Measurements from ENCODE around the gene ITPRID1. TPM values are rescaled to one million over a fixed set of nuclear protein-coding genes. Genes with fewer than 3 reads are reported as not detected.

The ITPRID1 gene
- total RNA-seq, 4 donors from 2014 or later: 1.00 TPM; not detected in 3

DNA sequence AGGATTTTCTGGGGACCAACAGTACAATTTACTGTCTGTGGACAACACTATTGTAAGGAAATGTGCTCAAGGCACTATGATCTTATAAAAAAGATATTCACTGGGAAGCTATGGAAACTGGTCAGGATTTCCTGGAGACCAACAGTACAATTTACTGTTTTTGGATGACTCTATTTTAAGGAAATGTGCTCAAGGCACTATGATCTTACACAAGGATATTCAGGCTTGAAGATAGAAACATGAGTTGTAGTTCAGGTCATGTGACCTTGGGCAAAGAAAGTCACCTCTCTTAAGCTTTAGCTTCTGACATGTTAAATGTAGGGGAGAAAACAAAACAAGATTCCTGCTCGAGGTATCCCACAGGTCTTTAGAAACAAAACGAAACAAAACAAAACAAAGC, 1.7 kb upstream of the ITPRID1 start:
- TF ChIP-seq POLR2A (IDR thresholded peaks at IDR 0.05): no peak
- TF ChIP-seq, protein P1, sequence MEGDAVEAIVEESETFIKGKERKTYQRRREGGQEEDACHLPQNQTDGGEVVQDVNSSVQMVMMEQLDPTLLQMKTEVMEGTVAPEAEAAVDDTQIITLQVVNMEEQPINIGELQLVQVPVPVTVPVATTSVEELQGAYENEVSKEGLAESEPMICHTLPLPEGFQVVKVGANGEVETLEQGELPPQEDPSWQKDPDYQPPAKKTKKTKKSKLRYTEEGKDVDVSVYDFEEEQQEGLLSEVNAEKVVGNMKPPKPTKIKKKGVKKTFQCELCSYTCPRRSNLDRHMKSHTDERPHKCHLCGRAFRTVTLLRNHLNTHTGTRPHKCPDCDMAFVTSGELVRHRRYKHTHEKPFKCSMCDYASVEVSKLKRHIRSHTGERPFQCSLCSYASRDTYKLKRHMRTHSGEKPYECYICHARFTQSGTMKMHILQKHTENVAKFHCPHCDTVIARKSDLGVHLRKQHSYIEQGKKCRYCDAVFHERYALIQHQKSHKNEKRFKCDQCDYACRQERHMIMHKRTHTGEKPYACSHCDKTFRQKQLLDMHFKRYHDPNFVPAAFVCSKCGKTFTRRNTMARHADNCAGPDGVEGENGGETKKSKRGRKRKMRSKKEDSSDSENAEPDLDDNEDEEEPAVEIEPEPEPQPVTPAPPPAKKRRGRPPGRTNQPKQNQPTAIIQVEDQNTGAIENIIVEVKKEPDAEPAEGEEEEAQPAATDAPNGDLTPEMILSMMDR (IDR thresholded peaks at IDR 0.05): no peak
- WGBS, 2 donors: 32 to 48% methylated on average over 2 of the region's 2 CpGs
- Histone ChIP-seq H3K36me3 (no peaks in the 10 kb centered on the region), H3K4me1 (no peaks in the 10 kb centered on the region), H3K27me3 (no peaks in the 10 kb centered on the region), H3K9me3 (no peaks in the 10 kb centered on the region), H3K27ac (no peak overlapping the region), H3K4me3 (no peak overlapping the region)
- intact Hi-C loops (cut with DNase I): no loop called here
- no peak for DNase-seq

- no peaks in the 10 kb centered on the region for H3K4me1 ChIP-seq
Observed at GRCh38 chr7:31516680-31517502, 3.0 kb downstream of the ITPRID1 start.

GRCh38 chr7:31517513-31517912, 3.6 kb downstream of the ITPRID1 start:
- Histone ChIP-seq H3K9me3 (no peaks in the 10 kb centered on the region), H3K4me1 (no peaks in the 10 kb centered on the region), H3K27me3 (no peaks in the 10 kb centered on the region), H3K36me3 (no peaks in the 10 kb centered on the region), H3K27ac (no peak overlapping the region), H3K4me3 (no peak overlapping the region)
- TF ChIP-seq POLR2A (IDR thresholded peaks at IDR 0.05): no peak
- TF ChIP-seq, protein P1 (IDR thresholded peaks at IDR 0.05): no peak
- no peak for DNase-seq
- WGBS, 2 donors: 83 to 100% methylated on average over 2 to 8 of the region's 31 CpGs
- intact Hi-C loops (cut with DNase I): no loop called here

More at GRCh38 chr7:31516680-31517502, 3.0 kb downstream of the ITPRID1 start:
- no peak overlapping the region for H3K27ac ChIP-seq
- intact Hi-C loops (cut with DNase I): no loop called here
- TF ChIP-seq, protein P1 (IDR thresholded peaks at IDR 0.05): no peak
- TF ChIP-seq POLR2A (IDR thresholded peaks at IDR 0.05): no peak
- no peaks in the 10 kb centered on the region for H3K36me3 ChIP-seq
- DNase-seq: no peak
- WGBS, 2 donors: 77 to 81% methylated on average over 13 to 14 of the region's 16 CpGs
- H3K9me3 ChIP-seq: no peaks in the 10 kb centered on the region
- no peak overlapping the region for H3K4me3 ChIP-seq
- no peaks in the 10 kb centered on the region for H3K27me3 ChIP-seq

DNA sequence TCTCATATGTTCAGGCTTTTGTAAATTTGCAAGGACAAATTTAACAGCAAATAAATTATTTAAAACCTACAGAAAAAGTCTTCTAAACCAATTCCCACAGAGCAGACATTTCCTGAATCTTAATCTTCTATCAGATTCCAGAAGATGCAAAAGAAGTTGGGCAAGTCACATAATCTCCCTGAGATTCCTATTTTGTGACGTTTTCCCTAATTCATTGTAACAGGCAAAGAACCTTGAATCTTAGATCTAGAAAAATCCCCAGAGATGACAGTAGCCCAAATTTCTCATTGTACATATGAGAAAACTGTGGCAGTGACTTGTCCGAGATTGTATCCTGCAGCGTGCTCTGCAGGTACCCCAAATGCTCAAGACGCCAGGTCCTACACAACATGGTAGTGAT, 4.9 kb downstream of the ITPRID1 start:
- no peaks in the 10 kb centered on the region for H3K36me3 ChIP-seq
- no peak for DNase-seq
- intact Hi-C loops (cut with DNase I): no loop called here
- H3K27me3 ChIP-seq: no peaks in the 10 kb centered on the region
- TF ChIP-seq, protein P1 (IDR thresholded peaks at IDR 0.05): no peak
- no peak for TF ChIP-seq POLR2A (IDR thresholded peaks at IDR 0.05)
- H3K4me1 ChIP-seq: no peaks in the 10 kb centered on the region
- H3K4me3 ChIP-seq: no peak overlapping the region
- 87 to 92% methylated on average over 4 of the region's 4 CpGs for WGBS, 2 donors
- no peaks in the 10 kb centered on the region for H3K9me3 ChIP-seq
- H3K27ac ChIP-seq: no peak overlapping the region

DNA sequence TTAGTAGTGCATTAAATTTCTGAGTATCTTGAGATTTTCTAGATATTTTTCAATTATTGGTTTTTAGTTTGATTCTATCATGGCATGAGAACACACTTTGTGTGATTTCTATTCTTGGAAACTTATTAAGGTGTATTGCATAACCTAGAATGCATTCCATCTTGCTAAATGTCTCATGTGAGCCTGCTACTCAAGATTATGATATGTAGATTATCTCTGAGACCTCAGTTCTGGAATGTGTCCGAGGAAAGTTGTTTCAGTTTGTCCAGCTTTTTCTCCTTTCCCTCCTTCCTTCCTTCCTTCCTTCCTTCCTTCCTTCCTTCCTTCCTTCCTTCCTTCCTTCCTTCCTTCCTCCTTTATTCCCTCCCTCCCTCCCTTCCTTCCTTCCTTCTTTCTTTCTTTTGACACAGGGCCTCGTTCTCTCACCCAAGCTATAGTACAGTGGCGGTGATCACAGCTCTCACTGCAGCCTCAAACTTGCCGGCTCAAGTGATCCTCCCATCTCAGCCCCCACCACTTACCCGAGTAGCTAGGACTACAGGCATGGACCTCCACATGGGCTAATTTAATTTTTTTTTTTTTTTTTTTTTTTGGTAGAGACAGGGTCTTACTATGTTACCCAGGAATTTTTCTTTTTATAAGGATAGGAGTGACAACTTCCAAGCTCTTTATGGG, 7.6 kb downstream of the ITPRID1 start:
- H3K36me3 ChIP-seq: no peaks in the 10 kb centered on the region
- H3K4me1 ChIP-seq: no peaks in the 10 kb centered on the region
- H3K27me3 ChIP-seq: no peaks in the 10 kb centered on the region
- intact Hi-C loops (cut with DNase I): no loop called here
- no peak overlapping the region for H3K27ac ChIP-seq
- H3K4me3 ChIP-seq: no peak overlapping the region
- TF ChIP-seq, protein P1 (IDR thresholded peaks at IDR 0.05): no peak
- no peak for TF ChIP-seq POLR2A (IDR thresholded peaks at IDR 0.05)
- no peaks in the 10 kb centered on the region for H3K9me3 ChIP-seq
- 70 to 79% methylated on average over 5 of the region's 5 CpGs for WGBS, 2 donors
- DNase-seq: no peak

Data from esophagus squamous epithelium (tissue), 5 donors.